Endodermal cell (in vitro differentiated cells): ENCODE data around the gene PARP8. TPM values are rescaled to one million over a fixed set of nuclear protein-coding genes. Genes with fewer than 3 reads are reported as not detected.
A peak's percentile ranks its signal among the peaks of the same experiment; 100 is the strongest.

Experiments used
- DNase-seq: peaks from one replicate; pipeline ENCODE4 v3.0.0-alpha.2; 2017
- H3K27ac ChIP-seq: 2 replicates; pipeline ENCODE4 v1.5.1; 2013; ENCODE audit warnings: mild to moderate bottlenecking, low read depth, low read length, moderate library complexity
- H3K27me3 ChIP-seq: 2 replicates; pipeline ENCODE4 v1.6.1; 2013; ENCODE audit warnings: mild to moderate bottlenecking, low read length, moderate library complexity; ENCODE audit not compliant: insufficient read depth, control insufficient read depth, poor library complexity, severe bottlenecking
- H3K36me3 ChIP-seq: 2 replicates; pipeline ENCODE4 v1.7.0; 2013; ENCODE audit warnings: mild to moderate bottlenecking, low read length, moderate library complexity; ENCODE audit not compliant: control insufficient read depth, insufficient read depth
- H3K4me1 ChIP-seq: one replicate; pipeline ENCODE4 v1.7.0; 2013; ENCODE audit warnings: low read length; ENCODE audit not compliant: control insufficient read depth, insufficient read depth
- H3K4me3 ChIP-seq: 2 replicates; pipeline ENCODE4 v1.5.1; 2013; ENCODE audit warnings: mild to moderate bottlenecking, low read length, moderate library complexity
- H3K9ac ChIP-seq: 2 replicates; pipeline ENCODE4 v1.6.1; 2013; ENCODE audit warnings: mild to moderate bottlenecking, low read length, moderate library complexity; ENCODE audit not compliant: poor library complexity, severe bottlenecking; ENCODE audit errors: extremely low read depth
- H3K9me3 ChIP-seq: 2 replicates; pipeline ENCODE4 v1.6.1; 2013; ENCODE audit warnings: mild to moderate bottlenecking, low read length, moderate library complexity; ENCODE audit not compliant: control insufficient read depth
- H3K27ac Mint-ChIP-seq: 2 replicates; pipeline ENCODE4 v1.8.0; 2020; ENCODE audit warnings: mixed read lengths
- H3K27me3 Mint-ChIP-seq: 2 replicates; pipeline ENCODE4 v1.8.0; 2021; ENCODE audit warnings: mild to moderate bottlenecking, mixed read lengths; ENCODE audit not compliant: insufficient read depth
- H3K36me3 Mint-ChIP-seq: 2 replicates; pipeline ENCODE4 v1.8.0; 2020; ENCODE audit warnings: low read depth, mixed read lengths
- H3K4me1 Mint-ChIP-seq: 2 replicates; pipeline ENCODE4 v1.8.0; 2020; ENCODE audit warnings: mixed read lengths
- H3K4me3 Mint-ChIP-seq: 2 replicates; pipeline ENCODE4 v1.8.0; 2020; ENCODE audit warnings: mild to moderate bottlenecking, moderate library complexity, mixed read lengths
- H3K9me3 Mint-ChIP-seq: 2 replicates; pipeline ENCODE4 v1.8.0; 2020; ENCODE audit warnings: mild to moderate bottlenecking, mixed read lengths
- CTCF ChIP-seq: fragments of 200-600 bp; sonication (generic); conservative IDR thresholded peaks from 2 replicates; pipeline ENCODE4 v1.5.0; 2021; ENCODE audit warnings: antibody characterized with exemption, mild to moderate bottlenecking
- WGBS, 2 experiments: methylation state at CpG; one replicate each; pipeline versions ENCODE4 v1.1.5 to v1.1.7; 2013; ENCODE audit warnings: missing lambda C conversion rate in 2 of 2, mixed read lengths in 1 of 2; ENCODE audit not compliant: insufficient coverage in 1 of 2, insufficient read length in 1 of 2; 5-methylcytosine and 5-hydroxymethylcytosine counted together
- total RNA-seq, 2 donors: library from RNA; stranded (reverse); fragmentation: NEBNext Ultra II Directional in 1 of 2; extraction: Animal tissue kit (Norgen Biotek cat#: 25700) in 1 of 2; gene quantifications; 2 replicates in 1 of 2; 3 replicates in 1 of 2; pipeline ENCODE4 v1.2.1, GENCODE V29; 2021

The PARP8 gene
- total RNA-seq, 2 donors from 2014 or later: 18.7 to 19.4 TPM

- H3K9me3 ChIP-seq: no peaks in the 10 kb centered on the region
- DNase-seq: no peak
- Mint-ChIP-seq H3K4me3 (no peak overlapping the region), H3K27ac (no peak overlapping the region), H3K36me3 (no peaks in the 10 kb centered on the region), H3K9me3 (peaks cover 2% of the 10 kb centered on the region), H3K27me3 (peaks cover 6% of the 10 kb centered on the region), H3K4me1 (no peaks in the 10 kb centered on the region)
- H3K4me1 ChIP-seq: no peaks in the 10 kb centered on the region
- H3K4me3 ChIP-seq: no peak overlapping the region
- H3K27me3 ChIP-seq: no peaks in the 10 kb centered on the region
- no peaks in the 10 kb centered on the region for H3K36me3 ChIP-seq
- TF ChIP-seq CTCF: no peak
- H3K9ac ChIP-seq: no peak overlapping the region
- H3K27ac ChIP-seq: no peak overlapping the region
- WGBS, 2 experiments: 74 to 93% methylated on average over 2 of the region's 2 CpGs
Observed at GRCh38 chr5:50878470-50878869, 212.0 kb downstream of the PARP8 start.

GRCh38 chr5:50881407-50881806 is 215.0 kb downstream of the PARP8 start:
- Histone ChIP-seq H3K27me3 (no peaks in the 10 kb centered on the region), H3K4me1 (no peaks in the 10 kb centered on the region), H3K27ac (no peak overlapping the region), H3K9ac (no peak overlapping the region), H3K36me3 (no peaks in the 10 kb centered on the region), H3K9me3 (no peaks in the 10 kb centered on the region), H3K4me3 (no peak overlapping the region)
- no peak for DNase-seq
- Mint-ChIP-seq H3K36me3 (no peaks in the 10 kb centered on the region), H3K27ac (no peak overlapping the region), H3K9me3 (no peaks in the 10 kb centered on the region), H3K4me1 (peaks cover 6% of the 10 kb centered on the region), H3K27me3 (peaks cover 4% of the 10 kb centered on the region), H3K4me3 (no peak overlapping the region)
- TF ChIP-seq CTCF: no peak
- 81 to 87% methylated on average over 3 of the region's 3 CpGs for WGBS, 2 experiments

GRCh38 chr5:50886657-50887345 is 220.4 kb downstream of the PARP8 start:
- no peaks in the 10 kb centered on the region for H3K4me1 ChIP-seq
- H3K9me3 ChIP-seq: peaks cover 6% of the 10 kb centered on the region
- TF ChIP-seq CTCF: no peak
- H3K9ac ChIP-seq: no peak overlapping the region
- Mint-ChIP-seq H3K27me3 (no peaks in the 10 kb centered on the region), H3K4me3 (no peak overlapping the region), H3K36me3 (no peaks in the 10 kb centered on the region), H3K9me3 (no peaks in the 10 kb centered on the region), H3K27ac (no peak overlapping the region), H3K4me1 (peaks cover 10% of the 10 kb centered on the region)
- peak; percentile 53 for DNase-seq
- no peaks in the 10 kb centered on the region for H3K27me3 ChIP-seq
- H3K27ac ChIP-seq: no peak overlapping the region
- no peaks in the 10 kb centered on the region for H3K36me3 ChIP-seq
- H3K4me3 ChIP-seq: no peak overlapping the region
- WGBS, 2 experiments: 67 to 68% methylated on average over 2 of the region's 2 CpGs
